ENCODE results near the gene FKBP2. TPM values are rescaled to one million over a fixed set of nuclear protein-coding genes. Genes with fewer than 3 reads are reported as not detected.
A peak's percentile ranks its signal among the peaks of the same experiment; 100 is the strongest.

FKBP2 gene
- total RNA-seq, 1 donor from 2014 or later = 5.3 TPM

DNA sequence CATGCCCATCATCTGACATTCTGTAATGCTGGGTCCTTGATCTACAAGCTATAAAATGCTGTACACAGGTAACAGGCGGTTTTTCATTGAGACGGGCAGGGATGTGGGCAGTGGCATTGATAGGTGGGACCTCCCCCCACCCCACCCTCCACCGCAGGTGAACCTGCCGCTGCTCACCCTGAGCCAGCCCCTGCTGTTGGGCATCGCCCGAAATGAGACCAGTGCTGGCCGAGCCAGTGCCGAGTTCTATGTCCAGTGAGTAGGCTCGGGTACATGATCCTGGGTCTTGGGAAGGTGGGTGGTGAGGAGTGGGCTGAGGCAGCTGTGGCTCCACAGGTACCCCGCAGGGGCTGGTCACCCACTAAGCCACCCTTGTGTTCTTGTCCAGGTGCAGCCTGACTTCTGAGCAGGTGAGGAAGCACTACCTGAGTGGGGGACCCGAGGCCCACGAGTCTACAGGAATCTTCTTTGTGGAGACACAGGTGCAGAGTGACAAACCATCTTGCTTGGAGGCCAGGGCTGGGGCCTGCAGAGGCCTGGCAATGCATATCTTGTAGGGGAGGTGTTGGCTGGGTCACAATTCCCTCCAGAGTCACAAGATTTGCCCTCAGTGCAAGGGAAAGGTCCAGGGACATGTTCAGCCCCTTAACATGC, 11.7 kb upstream of the FKBP2 start:
- H3K4me3 Mint-ChIP-seq = peak overlapping the region; percentile 92
- no peaks in the 10 kb centered on the region for H3K36me3 ChIP-seq
- TF ChIP-seq, protein P1, sequence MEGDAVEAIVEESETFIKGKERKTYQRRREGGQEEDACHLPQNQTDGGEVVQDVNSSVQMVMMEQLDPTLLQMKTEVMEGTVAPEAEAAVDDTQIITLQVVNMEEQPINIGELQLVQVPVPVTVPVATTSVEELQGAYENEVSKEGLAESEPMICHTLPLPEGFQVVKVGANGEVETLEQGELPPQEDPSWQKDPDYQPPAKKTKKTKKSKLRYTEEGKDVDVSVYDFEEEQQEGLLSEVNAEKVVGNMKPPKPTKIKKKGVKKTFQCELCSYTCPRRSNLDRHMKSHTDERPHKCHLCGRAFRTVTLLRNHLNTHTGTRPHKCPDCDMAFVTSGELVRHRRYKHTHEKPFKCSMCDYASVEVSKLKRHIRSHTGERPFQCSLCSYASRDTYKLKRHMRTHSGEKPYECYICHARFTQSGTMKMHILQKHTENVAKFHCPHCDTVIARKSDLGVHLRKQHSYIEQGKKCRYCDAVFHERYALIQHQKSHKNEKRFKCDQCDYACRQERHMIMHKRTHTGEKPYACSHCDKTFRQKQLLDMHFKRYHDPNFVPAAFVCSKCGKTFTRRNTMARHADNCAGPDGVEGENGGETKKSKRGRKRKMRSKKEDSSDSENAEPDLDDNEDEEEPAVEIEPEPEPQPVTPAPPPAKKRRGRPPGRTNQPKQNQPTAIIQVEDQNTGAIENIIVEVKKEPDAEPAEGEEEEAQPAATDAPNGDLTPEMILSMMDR (IDR thresholded peaks at IDR 0.05) = no peak
- TF ChIP-seq EZH2phosphoT487 (IDR thresholded peaks at IDR 0.05) = no peak
- H3F3A ChIP-seq (ENCODE audit: low read depth) = peaks cover 39% of the 10 kb centered on the region
- peak overlapping the region; percentile 95 for H3K4me2 ChIP-seq
- no peak overlapping the region for H2AFZ ChIP-seq (replicated peaks)
- peaks cover 35% of the 10 kb centered on the region for H3K27me3 ChIP-seq
- peaks cover 3% of the 10 kb centered on the region for H4K20me1 ChIP-seq (ENCODE audit: low read depth)
- no peak overlapping the region for H3K27ac Mint-ChIP-seq
- no peak overlapping the region for H3K27ac ChIP-seq
- H3K9ac ChIP-seq = no peak overlapping the region
- H3K4me1 Mint-ChIP-seq = peaks cover 37% of the 10 kb centered on the region
- H3K9me3 Mint-ChIP-seq = no peaks in the 10 kb centered on the region
- peaks cover 7% of the 10 kb centered on the region for H3K27me3 Mint-ChIP-seq (ENCODE audit: insufficient read depth, low read depth)
- H3K79me2 ChIP-seq (ENCODE audit: low read depth) = no peaks in the 10 kb centered on the region
- H3K4me3 ChIP-seq = peak overlapping the region; percentile 67
- H3K9me3 ChIP-seq (ENCODE audit: low read depth) = no peaks in the 10 kb centered on the region
- H3K36me3 Mint-ChIP-seq = no peaks in the 10 kb centered on the region
- H3K4me1 ChIP-seq = peaks cover 20% of the 10 kb centered on the region
- no peak for DNase-seq (ENCODE audit: low spot score)

DNA sequence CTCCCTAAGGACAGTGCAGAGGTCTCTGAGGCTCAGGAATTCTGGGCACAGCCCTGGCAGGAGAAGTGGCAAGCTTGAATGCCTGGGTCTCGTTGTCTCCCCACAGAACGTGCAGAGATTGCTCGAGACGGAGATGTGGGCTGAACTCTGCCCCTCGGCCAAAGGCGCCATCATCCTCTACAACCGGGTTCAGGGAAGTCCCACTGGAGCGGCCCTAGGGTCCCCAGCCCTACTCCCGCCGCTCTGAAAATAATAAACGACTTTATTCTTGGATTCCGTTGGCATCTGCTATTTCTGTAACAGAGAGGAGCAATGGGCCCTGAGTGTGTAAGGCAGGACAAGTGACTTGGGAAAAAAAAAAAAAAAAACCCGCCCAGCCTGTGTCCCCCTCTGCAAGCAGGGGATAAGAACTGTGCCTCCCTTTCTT, 11.1 kb upstream of the FKBP2 start:
- Mint-ChIP-seq H3K4me1 (peaks cover 36% of the 10 kb centered on the region), H3K27me3 (ENCODE audit: insufficient read depth, low read depth) (peaks cover 7% of the 10 kb centered on the region), H3K4me3 (peak overlapping the region; percentile 92), H3K36me3 (no peaks in the 10 kb centered on the region), H3K27ac (no peak overlapping the region), H3K9me3 (no peaks in the 10 kb centered on the region)
- Histone ChIP-seq H3K27me3 (peaks cover 36% of the 10 kb centered on the region), H3K9ac (no peak overlapping the region), H3K27ac (no peak overlapping the region), H3K4me2 (peak overlapping the region; percentile 95), H3K36me3 (no peaks in the 10 kb centered on the region), H4K20me1 (ENCODE audit: low read depth) (peaks cover 3% of the 10 kb centered on the region), H3K4me1 (peaks cover 20% of the 10 kb centered on the region), H2AFZ (replicated peaks) (no peak overlapping the region), H3K9me3 (ENCODE audit: low read depth) (no peaks in the 10 kb centered on the region), H3K4me3 (peak overlapping the region; percentile 67), H3K79me2 (ENCODE audit: low read depth) (no peaks in the 10 kb centered on the region), H3F3A (ENCODE audit: low read depth) (peaks cover 39% of the 10 kb centered on the region)
- no peak for TF ChIP-seq EZH2phosphoT487 (IDR thresholded peaks at IDR 0.05)
- no peak for TF ChIP-seq EZH2 (IDR thresholded peaks at IDR 0.05)
- TF ChIP-seq, protein P1 (IDR thresholded peaks at IDR 0.05) = no peak
- DNase-seq (ENCODE audit: low spot score) = no peak

DNA sequence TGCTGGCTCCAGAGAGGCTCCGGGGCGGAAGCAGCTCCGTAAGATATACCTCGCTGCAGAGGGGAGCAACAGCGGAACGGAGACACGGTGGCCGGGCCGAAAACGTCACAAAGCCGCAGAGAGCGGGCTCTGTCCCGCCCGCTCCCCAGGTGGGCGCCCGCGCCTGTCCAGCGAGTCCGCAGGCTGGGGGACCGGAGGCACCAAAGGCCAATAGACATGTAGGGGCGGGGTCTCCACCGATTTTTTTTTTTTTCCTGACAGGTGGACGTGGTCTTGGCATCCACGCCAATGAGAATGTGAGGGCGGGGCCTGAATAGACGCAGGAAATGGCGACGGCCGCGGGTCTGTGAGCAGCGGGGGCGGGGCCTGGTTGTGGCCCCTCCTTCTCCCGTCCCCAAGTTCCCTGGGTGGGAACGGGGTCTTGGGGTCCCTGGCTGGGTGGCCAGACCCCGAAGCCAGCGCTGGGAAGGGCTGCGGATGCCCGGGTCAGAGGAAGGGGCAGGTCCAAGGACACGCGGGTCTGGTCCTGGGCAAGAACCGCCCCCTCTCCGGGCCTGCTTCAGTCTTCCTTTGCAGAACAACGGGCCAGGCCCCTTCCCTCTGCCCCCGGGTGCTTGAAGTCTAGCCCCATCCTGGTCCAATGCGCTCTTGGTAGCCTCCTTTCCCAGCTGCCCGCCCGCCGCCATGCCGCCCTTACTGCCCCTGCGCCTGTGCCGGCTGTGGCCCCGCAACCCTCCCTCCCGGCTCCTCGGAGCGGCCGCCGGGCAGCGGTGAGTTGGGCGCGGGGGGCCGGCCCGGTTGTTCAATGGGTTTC, 10.5 kb upstream of the FKBP2 start, which contains the start of gene DNAJC4:
Gene DNAJC4 (plus strand): TSS at position 378 of the 814 bp plus-strand sequence. CDS start 307 bp downstream, at position 685.
- peaks cover 39% of the 10 kb centered on the region for H3F3A ChIP-seq (ENCODE audit: low read depth)
- H3K27ac ChIP-seq = no peak within 1 kb of the TSS
- peaks cover 3% of the 10 kb centered on the region for H4K20me1 ChIP-seq (ENCODE audit: low read depth)
- peaks cover 16% of the 10 kb centered on the region for H3K4me1 ChIP-seq
- Mint-ChIP-seq H3K27me3 (ENCODE audit: insufficient read depth, low read depth) (peaks cover 12% of the 10 kb centered on the region), H3K9me3 (no peaks in the 10 kb centered on the region), H3K27ac (peak within 1 kb of the TSS; percentile 90), H3K36me3 (no peaks in the 10 kb centered on the region), H3K4me1 (peaks cover 31% of the 10 kb centered on the region), H3K4me3 (peak within 1 kb of the TSS; percentile 92)
- H3K9me3 ChIP-seq (ENCODE audit: low read depth) = no peaks in the 10 kb centered on the region
- H3K4me3 ChIP-seq = peak within 1 kb of the TSS; percentile 67
- H3K79me2 ChIP-seq (ENCODE audit: low read depth) = no peaks in the 10 kb centered on the region
- H3K4me2 ChIP-seq = peak within 1 kb of the TSS; percentile 95
- H2AFZ ChIP-seq (replicated peaks) = peak within 1 kb of the TSS; percentile 29
- no peak for TF ChIP-seq EZH2phosphoT487 (IDR thresholded peaks at IDR 0.05)
- TF ChIP-seq, protein P1 (IDR thresholded peaks at IDR 0.05) = no peak
- TF ChIP-seq EZH2 (IDR thresholded peaks at IDR 0.05) = peak; percentile 27
- DNase-seq (ENCODE audit: low spot score) = peak; percentile 98
- no peak within 1 kb of the TSS for H3K9ac ChIP-seq
- no peaks in the 10 kb centered on the region for H3K36me3 ChIP-seq
- H3K27me3 ChIP-seq = peaks cover 42% of the 10 kb centered on the region
